Stimulated activated effector memory CD8-positive, alpha-beta T cell treated with anti-CD3 and anti-CD28 coated beads, Interleukin-12 subunit alpha, Interleukin-12 subunit beta, amount 100 ng/mL, for 72 hours (primary cell): ENCODE results near the gene UNC5B.

Source experiments
- ATAC-seq: fragments of 150-1000 bp; cut with Tn5 transposase; 2 replicates; pipeline ENCODE4 v1.10.0; 2021
- DNase-seq, 2 donors: peaks; one replicate each; pipeline ENCODE4 v3.0.0; 2021 to 2022; ENCODE audit warnings: low spot score in 2 of 2
- H3K27ac Mint-ChIP-seq: one replicate; pipeline ENCODE4 v1.8.0; 2022; ENCODE audit warnings: mild to moderate bottlenecking, mixed read lengths
- H3K36me3 Mint-ChIP-seq: one replicate; pipeline ENCODE4 v1.8.0; 2022; ENCODE audit warnings: mild to moderate bottlenecking, mixed read lengths
- H3K4me1 Mint-ChIP-seq: one replicate; pipeline ENCODE4 v1.8.0; 2022; ENCODE audit warnings: mixed read lengths
- H3K4me3 Mint-ChIP-seq: one replicate; pipeline ENCODE4 v1.8.0; 2022; ENCODE audit warnings: mild to moderate bottlenecking, mixed read lengths
- H3K9me3 Mint-ChIP-seq: one replicate; pipeline ENCODE4 v1.8.0; 2022; ENCODE audit warnings: mixed read lengths

Gene UNC5B

DNA sequence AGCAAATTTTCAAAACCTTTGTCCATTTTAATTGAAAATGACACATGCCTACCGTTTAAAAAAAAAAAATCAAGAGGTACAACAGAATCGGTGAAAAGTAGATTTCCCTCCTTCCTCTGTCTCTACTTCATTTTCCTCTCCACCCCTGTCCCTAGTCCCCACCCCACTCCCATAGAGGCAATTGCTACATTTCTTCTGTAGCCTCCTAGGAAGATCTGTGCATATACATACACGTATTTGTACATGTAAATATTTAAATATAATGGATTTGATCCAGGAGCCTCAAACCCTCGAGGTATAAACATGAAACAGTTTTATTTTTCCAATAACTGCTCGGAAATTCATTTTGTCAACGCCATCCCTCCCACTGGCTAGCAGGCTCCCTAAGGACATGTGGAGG lies 92.5 kb downstream of the UNC5B start:
- no peaks in the 10 kb centered on the region for H3K4me1 Mint-ChIP-seq
- no peak for DNase-seq
- no peaks in the 10 kb centered on the region for H3K36me3 Mint-ChIP-seq
- H3K27ac Mint-ChIP-seq, result no peak overlapping the region
- no peak overlapping the region for H3K4me3 Mint-ChIP-seq
- no peaks in the 10 kb centered on the region for H3K9me3 Mint-ChIP-seq
- ATAC-seq, result no peak

DNA sequence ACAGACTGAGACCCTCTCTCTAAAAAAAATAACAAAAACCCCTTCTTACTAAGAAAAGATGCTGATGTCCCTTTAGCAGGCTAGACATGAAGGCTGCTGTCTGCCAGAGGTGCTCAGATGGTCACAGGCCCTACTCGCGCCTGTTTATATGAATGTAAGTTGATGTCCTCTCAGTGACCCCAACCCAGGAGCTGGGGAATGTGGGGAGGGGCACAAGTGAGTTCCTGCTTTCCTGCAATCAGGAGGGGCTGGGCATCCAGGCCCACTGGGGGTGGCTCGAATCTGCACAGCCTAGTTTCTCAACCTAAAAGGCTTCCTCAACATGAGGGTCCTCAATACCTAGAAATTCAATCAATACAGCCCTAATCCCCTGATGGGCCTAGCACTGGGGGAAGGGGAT lies 94.6 kb downstream of the UNC5B start:
- Mint-ChIP-seq H3K4me1 (no peaks in the 10 kb centered on the region), H3K27ac (no peak overlapping the region), H3K4me3 (no peak overlapping the region), H3K36me3 (no peaks in the 10 kb centered on the region), H3K9me3 (no peaks in the 10 kb centered on the region)
- no peak for ATAC-seq
- no peak for DNase-seq

DNA sequence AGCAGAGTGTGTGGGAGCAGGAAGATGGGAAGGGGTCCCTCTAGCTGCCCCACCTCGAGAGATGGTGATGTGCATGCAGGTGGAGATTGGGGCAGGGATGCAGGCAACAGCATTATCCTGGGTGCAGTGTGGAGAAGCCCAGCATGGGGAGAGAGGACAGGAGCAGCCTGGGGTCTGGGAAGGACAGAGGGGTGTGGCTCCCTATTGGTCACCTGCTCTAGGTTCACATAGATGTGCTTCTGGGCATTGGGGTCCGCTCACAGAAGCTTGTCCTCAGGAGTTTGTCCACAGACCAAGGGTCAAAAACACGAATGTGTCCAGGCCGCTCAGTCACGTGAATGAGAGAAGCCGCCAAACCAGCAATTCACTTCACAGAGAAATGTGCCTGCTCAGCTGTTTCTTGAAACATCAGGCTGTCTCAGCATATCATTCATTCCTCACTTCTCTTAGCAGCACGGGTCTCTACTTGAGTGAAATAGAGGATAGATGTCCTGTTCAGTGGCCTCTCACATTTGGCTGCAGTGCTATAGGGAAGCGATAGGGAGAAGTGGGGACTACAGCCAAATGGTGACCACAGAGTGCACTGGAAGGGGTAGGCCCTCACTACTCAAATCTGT lies 95.2 kb downstream of the UNC5B start:
- Mint-ChIP-seq H3K36me3 (no peaks in the 10 kb centered on the region), H3K27ac (no peak overlapping the region), H3K4me1 (no peaks in the 10 kb centered on the region), H3K9me3 (no peaks in the 10 kb centered on the region), H3K4me3 (no peak overlapping the region)
- no peak for DNase-seq
- ATAC-seq, result no peak

DNA sequence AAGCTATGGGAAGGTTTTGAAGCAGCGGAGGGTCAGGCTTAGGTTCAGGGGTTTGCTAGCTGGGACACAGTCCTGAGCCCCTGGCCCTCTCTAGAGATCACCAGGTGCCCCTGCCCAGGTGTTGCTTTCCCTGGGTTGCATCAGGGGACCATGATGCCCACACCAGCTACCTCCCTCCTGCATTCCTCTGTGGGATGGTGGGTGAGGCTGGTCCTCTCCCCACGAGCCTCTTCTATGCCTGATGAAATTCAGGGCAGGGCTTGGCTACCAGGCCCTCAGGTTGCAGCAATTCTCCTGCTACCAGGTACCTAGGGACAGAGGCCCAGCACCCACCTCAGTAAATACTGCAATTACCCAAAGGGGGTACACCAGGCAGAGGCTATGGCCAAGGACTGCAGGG lies 95.9 kb downstream of the UNC5B start:
- Mint-ChIP-seq H3K4me1 (no peaks in the 10 kb centered on the region), H3K9me3 (no peaks in the 10 kb centered on the region), H3K4me3 (no peak overlapping the region), H3K36me3 (no peaks in the 10 kb centered on the region), H3K27ac (no peak overlapping the region)
- DNase-seq (no peak), ATAC-seq (no peak)

DNA sequence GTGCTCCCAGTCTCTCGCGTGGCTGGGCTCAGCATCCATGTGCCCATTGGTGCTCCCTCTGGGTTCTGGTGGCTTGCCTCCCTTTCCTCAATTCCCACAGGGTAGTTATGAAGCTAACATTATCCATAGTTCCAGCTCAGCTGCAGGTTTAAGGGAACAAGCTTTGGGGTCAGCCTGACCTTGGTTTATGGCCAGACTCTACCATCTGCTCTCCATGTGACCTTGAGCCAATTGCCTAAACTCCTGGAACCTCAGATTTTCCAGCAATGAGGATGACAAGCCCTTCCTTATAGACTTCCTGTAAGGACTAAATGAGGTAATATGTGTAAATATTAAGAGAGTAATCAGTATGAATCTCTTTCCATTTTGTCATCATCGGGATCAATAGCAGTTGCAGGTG lies 96.6 kb downstream of the UNC5B start:
- Mint-ChIP-seq H3K4me3 (no peak overlapping the region), H3K36me3 (no peaks in the 10 kb centered on the region), H3K27ac (no peak overlapping the region), H3K4me1 (peaks cover 7% of the 10 kb centered on the region), H3K9me3 (no peaks in the 10 kb centered on the region)
- DNase-seq (no peak), ATAC-seq (no peak)

DNA sequence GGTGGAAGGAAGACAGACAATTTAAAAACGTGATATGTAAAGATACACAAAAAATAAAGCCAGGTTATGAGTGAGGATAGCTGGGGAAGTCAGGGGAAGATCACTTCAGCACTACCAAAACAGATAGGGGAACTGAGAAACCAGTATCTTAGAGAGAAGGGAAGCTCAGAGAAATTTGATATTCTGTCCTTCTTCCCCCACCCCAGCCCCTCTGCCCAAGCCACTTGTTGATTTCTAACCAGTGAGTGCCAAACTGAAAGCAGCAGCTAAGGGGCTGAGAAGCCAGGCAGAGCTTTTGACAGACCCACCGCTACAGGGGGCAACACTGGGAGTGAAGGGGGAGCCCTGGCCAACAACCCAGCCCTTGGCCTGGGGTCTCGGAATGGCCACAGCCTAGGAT lies 97.5 kb downstream of the UNC5B start:
- Mint-ChIP-seq H3K9me3 (no peaks in the 10 kb centered on the region), H3K27ac (no peak overlapping the region), H3K36me3 (no peaks in the 10 kb centered on the region), H3K4me3 (no peak overlapping the region), H3K4me1 (peaks cover 7% of the 10 kb centered on the region)
- DNase-seq (no peak), ATAC-seq (no peak)

DNA sequence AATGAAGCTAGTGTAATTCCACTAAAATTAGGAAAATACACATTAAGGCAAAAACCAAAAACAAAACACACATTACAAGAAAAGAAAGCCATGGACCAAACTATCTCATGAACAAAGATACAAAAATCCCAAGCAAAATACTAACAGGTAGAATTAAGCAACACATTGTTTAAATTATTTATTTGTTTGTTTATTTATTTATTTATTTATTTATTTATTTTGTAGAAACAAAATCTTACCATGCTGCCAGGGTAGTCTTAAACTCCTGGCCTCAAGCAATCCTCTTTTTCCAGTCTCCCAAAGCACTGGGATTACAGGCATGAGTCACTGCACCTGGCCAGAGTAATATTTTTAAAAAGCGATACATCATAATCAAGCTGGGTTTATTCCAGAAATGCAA lies 99.8 kb downstream of the UNC5B start:
- Mint-ChIP-seq H3K4me3 (no peak overlapping the region), H3K4me1 (peaks cover 14% of the 10 kb centered on the region), H3K9me3 (no peaks in the 10 kb centered on the region), H3K36me3 (peaks cover 6% of the 10 kb centered on the region), H3K27ac (no peak overlapping the region)
- ATAC-seq (no peak), DNase-seq (no peak)

DNA sequence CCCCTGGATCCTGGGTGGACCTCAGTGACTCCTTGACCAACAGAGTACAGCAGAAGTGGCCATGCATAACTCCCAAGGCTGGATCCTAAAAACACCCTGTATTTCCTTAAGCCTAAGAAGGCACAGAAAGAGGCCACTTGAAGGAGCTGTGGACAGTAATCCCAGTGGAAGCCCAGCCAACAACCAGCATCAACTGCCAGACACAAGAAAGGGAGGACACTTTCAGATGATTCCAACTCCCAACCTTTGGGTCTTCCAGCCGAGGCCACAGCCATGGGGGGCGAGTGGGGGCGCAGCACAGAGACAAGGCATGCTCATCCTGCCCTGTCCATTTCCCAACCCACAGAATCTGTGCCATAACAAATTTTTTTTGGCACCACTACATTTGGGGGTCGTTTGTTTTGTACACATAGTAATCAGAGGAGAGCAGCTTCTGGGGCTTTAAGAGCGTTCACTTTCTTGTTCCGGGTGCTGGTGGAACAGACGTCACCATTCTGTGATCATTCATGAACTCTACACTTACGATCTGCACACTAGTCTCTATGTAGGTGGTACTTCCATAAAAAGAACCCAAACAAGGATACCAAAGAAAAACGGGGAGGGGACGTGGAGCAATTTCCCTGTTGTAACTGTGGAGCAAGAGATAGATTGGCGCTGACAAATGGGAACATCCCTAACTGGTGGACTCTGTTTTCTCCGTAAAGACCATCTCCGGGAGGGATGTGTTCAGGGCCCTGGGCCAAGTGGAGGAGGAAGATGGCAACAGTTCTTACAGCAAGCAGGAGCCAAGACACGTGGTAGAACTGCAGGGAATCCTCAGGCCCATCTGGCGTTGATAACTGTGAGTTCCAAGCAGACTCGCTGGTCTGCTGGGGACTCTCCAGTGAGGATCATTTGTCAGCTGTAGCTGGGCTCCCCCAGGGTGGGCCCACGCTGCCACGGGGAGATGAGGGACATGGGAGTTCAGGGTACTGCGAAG lies 100.7 kb downstream of the UNC5B start:
- DNase-seq (no peak), ATAC-seq (no peak)
- Mint-ChIP-seq H3K4me3 (no peak overlapping the region), H3K9me3 (no peaks in the 10 kb centered on the region), H3K36me3 (peaks cover 6% of the 10 kb centered on the region), H3K4me1 (peaks cover 14% of the 10 kb centered on the region), H3K27ac (no peak overlapping the region)

DNA sequence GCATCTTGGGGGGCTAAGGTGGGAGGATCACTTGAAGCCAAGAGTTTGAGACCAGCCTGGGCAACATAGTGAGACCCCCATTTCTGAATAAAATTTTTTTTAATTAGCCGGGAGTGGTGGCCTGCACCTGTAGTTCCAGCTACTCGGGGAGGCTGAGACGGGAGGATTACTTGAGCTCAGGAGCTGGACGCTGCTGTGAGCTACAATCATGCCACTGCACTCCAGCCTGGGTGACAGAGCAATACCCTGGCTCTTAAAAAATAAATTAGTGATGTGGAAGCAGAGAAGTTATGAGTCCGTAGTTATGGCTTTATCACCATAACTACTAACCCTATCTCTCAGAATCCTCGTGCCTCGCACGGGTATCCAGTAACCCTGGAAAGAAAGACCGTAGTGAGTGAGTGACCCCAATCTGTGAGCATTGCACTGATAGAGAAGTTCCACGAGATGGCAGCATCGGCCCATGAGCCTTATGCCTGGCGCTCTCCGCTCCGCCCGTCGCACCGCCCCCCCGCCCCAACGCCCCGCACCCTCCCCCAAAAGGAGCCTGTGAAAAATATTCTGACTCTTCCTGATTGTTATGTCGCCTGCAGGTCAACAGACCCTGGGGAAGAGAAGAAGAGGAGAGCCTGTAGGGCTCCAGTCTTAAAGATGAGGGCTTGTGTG lies 101.8 kb downstream of the UNC5B start:
- Mint-ChIP-seq H3K36me3 (peaks cover 6% of the 10 kb centered on the region), H3K27ac (no peak overlapping the region), H3K4me1 (peaks cover 20% of the 10 kb centered on the region), H3K4me3 (no peak overlapping the region), H3K9me3 (no peaks in the 10 kb centered on the region)
- ATAC-seq (peak; percentile 50), DNase-seq (peak; percentile 47 to 63)

DNA sequence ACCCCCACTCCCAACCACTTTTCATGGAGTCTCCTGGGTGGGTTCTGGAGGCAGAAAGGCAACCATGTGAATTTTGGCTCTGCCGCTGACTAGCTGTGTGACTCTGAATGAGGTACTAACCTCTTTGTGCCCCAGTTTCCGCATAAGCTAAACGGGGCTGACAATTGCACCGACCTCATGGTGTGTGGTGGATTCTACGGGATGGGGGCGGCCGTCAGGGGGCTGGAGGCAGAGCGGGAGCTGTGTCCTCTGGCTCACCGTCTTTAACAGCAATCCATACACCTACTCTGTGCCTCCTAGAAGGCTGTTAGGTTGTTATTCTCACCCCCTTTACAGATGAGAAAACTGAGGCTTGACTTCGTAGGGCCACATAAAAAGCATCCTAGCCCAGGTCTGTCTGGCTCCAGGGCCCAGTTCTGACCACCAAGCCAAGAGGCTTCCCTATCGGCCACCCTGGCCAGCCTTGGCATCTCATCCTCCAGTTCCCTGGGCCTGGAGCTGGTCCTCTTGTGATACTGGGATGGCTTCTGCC lies 102.4 kb downstream of the UNC5B start:
- DNase-seq, result no peak
- Mint-ChIP-seq H3K36me3 (peaks cover 6% of the 10 kb centered on the region), H3K27ac (no peak overlapping the region), H3K4me3 (no peak overlapping the region), H3K4me1 (peaks cover 25% of the 10 kb centered on the region), H3K9me3 (no peaks in the 10 kb centered on the region)
- ATAC-seq, result no peak

DNA sequence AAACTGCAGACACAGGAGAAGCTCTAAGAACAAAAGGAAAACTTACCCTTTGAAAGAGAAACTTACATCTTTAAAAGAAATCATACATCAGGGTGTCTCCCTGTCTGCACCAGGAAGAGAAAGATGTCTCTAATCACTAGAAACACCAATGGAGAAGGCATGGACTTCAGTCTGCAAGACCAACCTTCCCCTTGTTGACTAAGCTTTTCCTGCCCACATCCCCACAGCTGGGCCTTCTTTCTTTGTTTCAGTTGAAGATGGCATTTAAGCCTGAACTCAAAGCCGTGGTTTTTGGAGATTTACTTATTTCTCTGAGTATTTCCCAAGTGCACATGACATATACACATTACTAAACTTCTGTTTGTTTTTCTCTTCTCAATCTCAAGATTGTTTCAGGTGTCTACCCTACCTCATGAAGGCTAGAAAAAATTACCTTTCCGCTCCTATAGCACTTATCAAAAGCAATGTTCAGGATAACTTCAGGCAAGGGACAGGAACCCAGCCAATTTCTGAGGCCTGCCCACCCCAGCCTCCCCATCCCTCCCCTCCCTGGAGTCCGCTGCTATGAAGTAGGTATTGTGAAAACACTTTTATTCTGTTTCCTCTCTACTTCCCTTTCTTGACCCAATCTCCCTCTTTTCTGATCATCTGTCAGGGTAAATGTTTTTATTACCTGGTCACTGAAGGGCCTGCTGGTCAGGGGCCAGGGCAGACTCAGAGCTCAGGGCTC lies 103.9 kb downstream of the UNC5B start:
- ATAC-seq, result no peak
- no peak for DNase-seq
- H3K27ac Mint-ChIP-seq, result no peak overlapping the region
- H3K4me1 Mint-ChIP-seq, result peaks cover 27% of the 10 kb centered on the region
- no peak overlapping the region for H3K4me3 Mint-ChIP-seq
- peaks cover 6% of the 10 kb centered on the region for H3K36me3 Mint-ChIP-seq
- no peaks in the 10 kb centered on the region for H3K9me3 Mint-ChIP-seq

DNA sequence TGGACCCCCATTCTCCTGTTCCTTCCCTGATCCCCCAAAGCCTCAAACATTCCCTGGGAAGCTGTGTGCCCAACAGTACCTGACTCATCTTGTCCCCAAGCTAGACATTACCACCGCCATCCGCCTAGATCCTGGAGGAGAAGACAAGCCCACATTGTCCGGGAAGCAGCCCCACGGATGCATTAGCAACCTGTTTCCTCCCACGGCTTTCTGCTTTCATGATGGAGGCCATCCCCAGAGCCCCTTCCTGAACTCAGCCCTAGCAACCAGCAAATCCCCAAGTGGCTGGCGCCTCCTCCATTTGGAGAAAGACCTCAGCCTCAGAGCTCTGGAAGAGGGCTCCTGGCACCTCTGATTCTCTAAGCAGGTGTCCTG lies 104.4 kb downstream of the UNC5B start:
- no peak overlapping the region for H3K4me3 Mint-ChIP-seq
- ATAC-seq, result no peak
- no peak for DNase-seq
- no peaks in the 10 kb centered on the region for H3K9me3 Mint-ChIP-seq
- H3K36me3 Mint-ChIP-seq, result peaks cover 6% of the 10 kb centered on the region
- H3K4me1 Mint-ChIP-seq, result peaks cover 27% of the 10 kb centered on the region
- no peak overlapping the region for H3K27ac Mint-ChIP-seq

DNA sequence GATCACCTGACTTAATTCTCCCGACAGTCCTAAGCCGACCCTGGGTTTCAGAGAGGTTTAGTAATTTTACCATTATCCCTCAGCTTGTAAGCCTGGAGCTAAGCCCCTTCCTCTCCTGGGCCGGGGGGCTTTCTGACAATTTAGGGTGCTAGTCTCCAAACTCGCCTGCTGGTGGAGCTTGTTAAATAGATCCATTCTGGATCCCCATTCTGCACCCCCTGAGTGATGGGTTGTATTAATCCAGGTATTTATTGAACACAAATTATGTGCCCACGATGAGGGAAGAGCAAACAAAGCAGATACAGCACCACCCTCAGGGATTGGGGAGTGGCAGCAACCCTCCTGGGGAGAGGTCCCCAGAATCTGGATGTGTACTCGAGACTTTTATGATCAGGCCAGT lies 105.4 kb downstream of the UNC5B start:
- Mint-ChIP-seq H3K4me1 (peaks cover 34% of the 10 kb centered on the region), H3K36me3 (peaks cover 6% of the 10 kb centered on the region), H3K27ac (no peak overlapping the region), H3K9me3 (no peaks in the 10 kb centered on the region), H3K4me3 (peak overlapping the region; percentile 17)
- DNase-seq (no peak), ATAC-seq (no peak)

DNA sequence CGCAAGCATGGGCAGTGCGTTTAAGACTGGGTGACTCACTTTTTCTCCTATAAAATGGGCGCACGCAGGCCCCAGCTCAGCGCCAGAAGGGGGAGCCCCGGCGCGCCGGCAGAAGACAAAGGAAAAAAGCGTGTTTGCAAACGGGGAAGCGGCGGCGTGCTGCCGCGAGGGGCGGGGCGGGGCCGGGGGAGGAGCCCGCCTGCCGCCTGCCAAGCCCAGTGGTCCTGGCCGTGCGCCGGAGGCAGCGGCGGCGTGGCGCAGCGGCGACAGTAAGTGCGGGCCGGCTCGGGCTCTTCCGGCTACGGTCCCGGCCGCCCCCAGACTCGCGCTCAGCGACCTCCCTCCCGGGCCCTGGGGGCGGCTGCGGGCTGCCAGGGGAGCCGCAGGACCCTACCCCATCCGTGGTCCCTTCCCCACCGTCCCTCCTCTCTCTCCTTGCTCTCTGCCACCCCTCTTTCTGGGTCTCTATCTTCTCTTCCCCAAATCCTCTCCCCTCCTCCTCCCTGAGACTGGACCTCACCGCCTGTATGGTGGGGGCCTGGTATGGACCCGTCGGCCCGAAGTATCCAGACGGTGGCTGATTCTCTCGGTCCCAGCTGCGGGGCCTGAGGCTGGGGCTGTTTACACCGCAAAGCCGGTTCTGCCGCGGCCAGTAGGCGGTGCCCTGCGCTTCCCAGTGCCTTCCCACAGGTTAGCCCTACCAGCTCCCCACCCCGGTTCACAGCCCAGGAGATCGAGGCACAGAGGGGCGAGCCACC lies 106.9 kb downstream of the UNC5B start, which contains the start of gene SLC29A3:
Gene SLC29A3 (plus strand): TSS at position 218 of the 758 bp plus-strand sequence. CDS start 51 bp downstream, at position 269.
- Mint-ChIP-seq H3K4me1 (peaks cover 38% of the 10 kb centered on the region), H3K4me3 (peak within 1 kb of the TSS; percentile 97), H3K27ac (peak within 1 kb of the TSS; percentile 94), H3K9me3 (no peaks in the 10 kb centered on the region), H3K36me3 (peaks cover 13% of the 10 kb centered on the region)
- ATAC-seq (peak; percentile 91), DNase-seq (peak; percentile 68 to 87)
